SW480 (cell line): Measurements from ENCODE around the gene ARSK.
"Not testable (repeated sequence)": the region's sequence is repeated elsewhere in the genome, so short reads cannot be mapped to it uniquely, and the experiment has no call there.

ENCODE experiments used
- DNase-seq: peaks from one replicate; pipeline ENCODE4 v3.0.0-alpha.2; 2016; ENCODE audit warnings: low spot score

The ARSK gene

GRCh38 chr5:95621839-95622629, 67.1 kb downstream of the ARSK start:
- DNase-seq: no peak

GRCh38 chr5:95623706-95624105, 68.8 kb downstream of the ARSK start:
- DNase-seq: no peak

DNA sequence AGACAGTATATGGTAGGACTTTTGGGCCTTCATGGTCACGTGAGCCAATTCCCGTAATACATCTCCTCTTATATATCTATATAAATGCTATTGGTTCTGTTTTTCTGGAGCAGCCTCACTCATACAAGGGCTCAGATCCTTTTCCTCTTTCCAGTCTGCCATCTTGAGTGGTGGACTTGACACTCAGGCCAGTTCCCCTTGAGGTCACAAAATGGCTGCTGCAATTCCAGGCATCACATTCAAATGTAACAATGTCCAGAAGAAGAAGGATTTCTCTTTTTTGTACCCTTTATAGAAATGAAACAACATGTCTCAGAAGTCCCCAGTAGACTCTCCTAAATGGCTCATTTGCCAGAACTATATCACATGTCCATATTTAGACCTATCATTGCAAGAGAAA, 69.5 kb downstream of the ARSK start:
- DNase-seq: no peak

- DNase-seq: no peak
Observed at GRCh38 chr5:95626701-95627100, 71.8 kb downstream of the ARSK start.

GRCh38 chr5:95627971-95628810, 73.3 kb downstream of the ARSK start:
- DNase-seq: no peak

DNA sequence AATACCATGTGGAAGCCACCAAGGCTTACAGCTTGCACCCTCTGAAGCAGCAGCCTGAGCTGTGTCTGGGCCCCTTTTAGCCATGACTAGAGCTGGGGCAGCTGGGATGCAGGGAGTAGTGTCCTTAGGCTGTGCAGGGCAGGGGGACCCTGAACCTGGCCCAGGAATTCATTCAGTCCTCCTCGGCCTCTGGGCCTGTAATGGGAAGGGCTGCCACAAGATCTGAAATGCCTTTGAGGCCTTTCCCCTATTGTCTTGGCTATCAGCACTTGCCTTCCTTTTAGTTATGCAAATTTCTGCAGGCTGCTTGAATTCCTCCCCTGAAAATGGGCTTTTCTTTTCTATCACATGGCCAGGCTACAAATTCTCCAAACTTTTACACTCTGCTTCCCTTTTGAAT, 74.0 kb downstream of the ARSK start:
- no peak for DNase-seq

DNA sequence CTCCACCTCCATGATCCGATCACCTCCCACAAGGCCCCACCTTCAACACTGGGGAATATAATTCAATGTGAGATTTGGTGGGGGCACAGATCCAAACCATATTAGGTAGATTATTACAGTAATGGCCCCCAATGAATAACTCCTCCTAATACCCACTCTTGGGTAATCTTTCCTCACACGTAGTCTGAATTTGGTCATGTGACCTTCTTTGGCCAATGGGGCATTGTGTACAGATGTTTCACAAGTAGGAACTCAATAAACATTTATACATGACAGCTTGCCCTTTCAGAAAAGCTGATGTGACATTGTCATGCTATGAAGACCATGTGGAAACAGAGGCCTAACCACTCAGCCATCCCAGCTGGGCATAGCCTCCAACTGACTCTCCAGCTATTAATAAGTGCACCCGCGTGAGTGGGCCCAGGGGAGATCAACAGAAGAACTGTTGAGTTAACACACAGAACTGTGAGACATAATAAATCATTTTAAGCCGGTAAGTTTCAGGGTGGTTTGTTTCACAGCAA, 75.6 kb downstream of the ARSK start:
- DNase-seq: no peak

DNA sequence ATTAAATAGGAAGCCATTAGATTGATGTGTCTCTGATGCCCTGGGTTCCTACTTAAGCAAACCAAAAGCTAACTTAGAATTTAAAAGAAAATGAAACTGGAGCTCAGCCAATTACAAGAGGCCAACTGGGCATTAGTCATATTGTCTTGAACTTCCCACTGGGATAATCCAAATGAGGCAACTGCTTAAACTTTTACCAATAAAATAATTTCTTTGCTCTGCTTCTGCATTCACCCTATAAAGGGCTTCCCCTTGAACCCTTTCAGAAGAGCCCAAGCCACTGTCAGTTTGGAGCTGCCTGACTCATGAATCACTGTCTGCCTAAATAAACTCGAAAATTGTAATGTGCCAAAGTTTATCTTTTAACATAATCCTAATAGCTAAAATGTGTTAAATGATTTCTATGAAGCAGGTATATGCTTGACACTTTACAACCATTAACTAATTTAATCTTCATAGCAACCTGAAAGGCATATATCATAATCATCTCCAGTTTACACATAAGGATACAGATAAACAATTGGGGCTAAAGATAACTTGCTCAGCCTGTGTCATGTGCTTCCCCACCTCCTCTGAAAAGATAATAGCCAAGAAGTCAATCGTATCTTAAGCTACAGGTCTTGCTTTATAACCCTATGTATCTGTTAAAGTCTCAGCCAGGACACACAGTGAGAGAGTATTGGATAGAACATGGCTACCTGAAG, 76.5 kb downstream of the ARSK start:
- no peak for DNase-seq

GRCh38 chr5:95631991-95632675, 77.2 kb downstream of the ARSK start:
- no peak for DNase-seq

- not testable (repeated sequence) for DNase-seq
Observed at GRCh38 chr5:95632942-95633341, 78.0 kb downstream of the ARSK start.

DNA sequence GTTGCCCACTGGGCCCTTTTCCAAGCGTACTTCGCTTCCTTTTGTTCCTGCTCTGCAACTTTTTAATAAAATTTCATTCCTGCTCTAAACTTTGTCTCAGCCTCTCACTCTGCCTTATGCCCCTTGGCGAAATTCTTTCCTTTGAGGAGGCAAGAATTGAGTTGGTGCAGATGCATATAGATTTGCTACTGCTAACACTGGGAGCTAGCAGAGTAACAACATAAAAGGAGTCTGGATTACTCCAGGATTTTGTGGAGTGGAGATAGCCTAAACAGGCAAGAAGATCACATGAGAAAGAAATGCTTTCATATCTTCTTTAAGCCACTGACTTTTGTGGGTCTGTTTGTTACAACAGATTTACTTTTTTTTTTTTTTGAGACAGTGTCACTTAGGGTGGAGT, 78.8 kb downstream of the ARSK start:
- no peak for DNase-seq

- no peak for DNase-seq
Observed at GRCh38 chr5:95634081-95634480, 79.2 kb downstream of the ARSK start.

DNA sequence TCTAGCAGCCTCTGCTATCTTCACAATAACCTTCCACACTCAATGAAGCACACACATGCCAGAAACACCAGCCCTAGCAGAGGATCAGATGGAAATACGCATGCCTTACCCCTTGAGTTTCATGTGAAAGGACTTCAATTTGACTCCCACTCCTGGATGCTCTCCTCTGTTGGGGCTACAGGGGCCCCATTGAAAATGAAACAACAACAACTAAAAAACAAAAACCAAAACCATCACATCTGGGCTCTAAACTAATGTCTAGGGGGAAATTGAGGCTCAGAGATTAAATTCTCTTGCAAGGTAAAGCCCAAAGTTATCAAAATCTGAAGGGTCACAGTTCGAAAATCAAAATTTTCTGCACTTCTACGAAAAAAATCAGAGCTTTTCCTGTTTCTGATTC, 83.7 kb downstream of the ARSK start:
- DNase-seq: no peak

DNA sequence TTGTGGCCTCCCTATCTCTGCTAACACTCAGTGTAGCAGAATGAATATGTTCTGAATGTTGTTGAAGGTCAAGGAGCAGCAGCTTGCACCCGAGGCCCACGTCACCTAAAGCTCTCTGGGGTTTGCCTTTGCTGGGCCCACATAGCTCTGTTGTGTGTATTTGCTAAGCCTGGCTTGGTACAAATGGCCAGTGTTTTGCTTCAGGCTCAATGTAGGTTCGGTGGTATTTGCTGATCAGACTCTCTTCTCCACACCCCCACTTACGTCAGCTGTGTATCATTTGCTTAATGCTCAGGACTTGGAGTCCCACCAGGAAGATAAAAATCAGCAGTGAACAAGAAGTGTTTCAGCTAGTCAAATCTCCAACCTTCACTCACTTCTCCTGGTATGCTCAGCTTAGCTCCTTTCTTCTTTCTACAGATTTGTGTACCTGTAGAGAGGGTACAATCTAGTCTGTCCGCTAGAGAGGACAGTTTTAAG, 86.9 kb downstream of the ARSK start:
- DNase-seq: no peak

DNA sequence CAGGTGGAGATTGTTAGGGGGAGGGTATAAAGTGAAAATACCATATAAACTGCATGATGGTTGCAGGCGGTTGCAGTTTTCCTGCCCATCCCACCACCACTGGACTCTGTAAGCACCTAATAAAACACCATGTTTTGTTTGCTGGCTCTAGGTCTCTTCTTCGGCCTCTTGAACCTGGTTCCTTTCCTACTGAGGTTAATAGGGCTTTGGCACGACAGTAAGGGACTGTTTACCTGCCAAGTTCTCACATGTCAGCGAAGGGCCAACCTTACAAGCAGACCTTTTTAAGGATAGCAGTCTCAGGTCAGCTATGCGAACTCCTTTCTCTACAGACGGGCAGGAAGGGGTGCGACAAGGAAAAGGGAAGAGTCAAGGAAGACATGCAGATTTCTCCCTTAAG, 88.3 kb downstream of the ARSK start:
- DNase-seq: no peak

GRCh38 chr5:95644351-95645042, 89.6 kb downstream of the ARSK start:
- DNase-seq: peak; percentile 79

- DNase-seq: not testable (repeated sequence)
Observed at GRCh38 chr5:95646226-95646568, 91.3 kb downstream of the ARSK start.

DNA sequence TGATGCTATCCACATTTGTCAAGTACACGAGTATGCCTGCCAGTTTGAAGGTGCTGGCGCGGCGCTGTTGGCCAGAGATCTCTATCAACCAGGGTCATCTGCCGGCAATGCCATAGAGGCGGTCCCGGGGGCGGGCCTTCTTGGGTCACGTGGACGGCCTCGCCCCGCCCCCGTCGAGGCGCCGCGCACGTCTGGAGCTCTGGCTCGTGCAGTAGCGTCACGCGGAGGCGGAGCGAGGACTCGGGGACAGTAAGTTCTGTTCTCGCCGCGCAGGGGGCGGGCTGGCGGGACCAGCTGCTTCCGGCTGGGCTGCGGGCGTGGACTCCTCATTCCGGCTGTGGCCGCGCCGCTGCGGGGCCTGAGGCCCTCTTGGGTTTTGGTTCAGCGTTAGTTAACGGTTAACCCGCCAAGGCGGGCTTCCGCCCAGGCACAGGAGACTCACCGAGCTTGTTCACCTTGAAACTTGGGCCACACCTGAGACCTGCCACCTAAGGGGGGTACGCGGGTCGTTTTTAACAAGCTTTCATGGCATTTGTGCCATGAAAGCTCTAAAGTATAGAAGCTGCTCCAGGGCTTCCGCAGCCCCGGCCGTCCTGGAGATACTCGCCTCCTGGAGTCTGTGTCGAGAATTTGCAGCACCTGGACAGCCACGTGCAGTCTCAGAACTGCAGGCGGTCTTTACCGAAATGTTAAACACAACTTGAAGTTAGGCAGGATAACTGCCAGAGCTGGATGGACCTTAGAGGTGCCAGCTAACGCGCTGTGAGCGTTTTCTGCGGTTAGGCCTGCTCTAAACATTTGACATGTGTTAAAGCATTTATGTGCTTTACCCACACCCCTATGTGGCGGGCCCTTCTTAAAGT, 91.9 kb downstream of the ARSK start, which contains the start of gene RFESD:
Gene RFESD (plus strand): TSS at position 209 of the 863 bp plus-strand sequence. CDS start 5,495 bp downstream, outside the sequence.
- peak; percentile 99 for DNase-seq

- peak; percentile 13 for DNase-seq
Observed at GRCh38 chr5:95647886-95648860, 93.3 kb downstream of the ARSK start.
